Measurements from ENCODE around the gene CC2D2B.
"Not testable (repeated sequence)": the region's sequence is repeated elsewhere in the genome, so short reads cannot be mapped to it uniquely, and the experiment has no call there.

CC2D2B gene

GRCh38 chr10:95987685-95988426, 80.1 kb downstream of the CC2D2B start:
- DNase-seq (ENCODE audit: low read depth), result no peak
- no peak overlapping the region for H3K4me3 ChIP-seq (ENCODE audit: low read depth, low read length)
- TF ChIP-seq, protein P1, sequence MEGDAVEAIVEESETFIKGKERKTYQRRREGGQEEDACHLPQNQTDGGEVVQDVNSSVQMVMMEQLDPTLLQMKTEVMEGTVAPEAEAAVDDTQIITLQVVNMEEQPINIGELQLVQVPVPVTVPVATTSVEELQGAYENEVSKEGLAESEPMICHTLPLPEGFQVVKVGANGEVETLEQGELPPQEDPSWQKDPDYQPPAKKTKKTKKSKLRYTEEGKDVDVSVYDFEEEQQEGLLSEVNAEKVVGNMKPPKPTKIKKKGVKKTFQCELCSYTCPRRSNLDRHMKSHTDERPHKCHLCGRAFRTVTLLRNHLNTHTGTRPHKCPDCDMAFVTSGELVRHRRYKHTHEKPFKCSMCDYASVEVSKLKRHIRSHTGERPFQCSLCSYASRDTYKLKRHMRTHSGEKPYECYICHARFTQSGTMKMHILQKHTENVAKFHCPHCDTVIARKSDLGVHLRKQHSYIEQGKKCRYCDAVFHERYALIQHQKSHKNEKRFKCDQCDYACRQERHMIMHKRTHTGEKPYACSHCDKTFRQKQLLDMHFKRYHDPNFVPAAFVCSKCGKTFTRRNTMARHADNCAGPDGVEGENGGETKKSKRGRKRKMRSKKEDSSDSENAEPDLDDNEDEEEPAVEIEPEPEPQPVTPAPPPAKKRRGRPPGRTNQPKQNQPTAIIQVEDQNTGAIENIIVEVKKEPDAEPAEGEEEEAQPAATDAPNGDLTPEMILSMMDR (IDR thresholded peaks at IDR 0.05; ENCODE audit: low read depth, low read length, missing control alignments), result no peak
- in situ Hi-C loops (cut with HindIII; ENCODE audit: low sequenced_read_pairs), result no loop called here

DNA sequence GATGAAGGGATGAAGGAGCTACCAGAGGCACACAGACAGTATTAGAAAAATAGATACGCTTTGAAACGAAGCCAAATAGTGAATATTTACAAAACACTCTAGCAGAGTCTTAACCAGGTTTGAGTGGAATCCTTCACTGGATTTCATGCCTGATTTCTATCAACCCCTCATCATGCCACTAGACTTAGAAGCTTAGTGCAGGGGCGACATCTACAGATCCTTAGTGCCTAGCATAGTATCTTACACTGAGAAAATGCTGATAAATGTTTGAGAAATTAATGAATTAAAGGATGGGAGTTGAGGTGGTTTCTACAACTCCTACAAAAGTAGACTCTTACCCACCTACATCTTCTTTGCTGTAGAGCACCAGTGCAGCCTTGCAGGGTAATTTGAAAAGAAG, 80.9 kb downstream of the CC2D2B start:
- DNase-seq (ENCODE audit: low read depth), result no peak

DNA sequence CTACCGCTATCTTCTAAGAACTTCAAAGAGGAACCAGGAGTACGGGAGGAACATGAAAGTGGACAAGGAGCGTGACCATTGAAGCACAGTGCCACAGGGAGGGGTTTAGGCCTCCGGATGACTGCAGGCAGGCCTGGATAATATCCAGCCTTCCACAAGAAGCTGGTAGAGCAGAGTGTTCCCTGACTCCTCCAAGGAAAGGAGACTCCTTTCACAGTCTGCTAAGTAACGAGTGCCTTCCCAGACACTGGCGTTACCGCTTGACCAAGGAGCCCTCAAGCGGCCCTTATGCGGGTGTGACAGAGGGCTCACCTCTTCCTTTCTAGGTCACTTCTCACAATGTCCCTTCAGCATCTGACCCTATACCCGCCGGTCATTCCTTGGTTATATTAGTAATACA, 86.6 kb downstream of the CC2D2B start:
- DNase-seq (ENCODE audit: low read depth); in situ Hi-C loops (cut with HindIII; ENCODE audit: low sequenced_read_pairs); H3K4me3 ChIP-seq (ENCODE audit: low read depth, low read length): not testable (repeated sequence)

More for the DNA sequence above, 80.9 kb downstream of the CC2D2B start:
- no peak overlapping the region for H3K4me3 ChIP-seq (ENCODE audit: low read depth, low read length)
- in situ Hi-C loops (cut with HindIII; ENCODE audit: low sequenced_read_pairs), result no loop called here
- TF ChIP-seq, protein P1 (IDR thresholded peaks at IDR 0.05; ENCODE audit: low read depth, low read length, missing control alignments), result no peak

- in situ Hi-C loops (cut with HindIII; ENCODE audit: low sequenced_read_pairs), result no loop called here
- no peak for DNase-seq (ENCODE audit: low read depth)
- no peak overlapping the region for H3K4me3 ChIP-seq (ENCODE audit: low read depth, low read length)
- TF ChIP-seq, protein P1 (IDR thresholded peaks at IDR 0.05; ENCODE audit: low read depth, low read length, missing control alignments), result no peak
Observed at GRCh38 chr10:95998255-95998784, 90.5 kb downstream of the CC2D2B start.

- in situ Hi-C loops (cut with HindIII; ENCODE audit: low sequenced_read_pairs), result no loop called here
- no peak overlapping the region for H3K4me3 ChIP-seq (ENCODE audit: low read depth, low read length)
- TF ChIP-seq, protein P1 (IDR thresholded peaks at IDR 0.05; ENCODE audit: low read depth, low read length, missing control alignments), result no peak
- no peak for DNase-seq (ENCODE audit: low read depth)
Observed at GRCh38 chr10:96013956-96014355, 106.2 kb downstream of the CC2D2B start.

- DNase-seq (ENCODE audit: low read depth), result no peak
- H3K4me3 ChIP-seq (ENCODE audit: low read depth, low read length), result no peak overlapping the region
- TF ChIP-seq, protein P1 (IDR thresholded peaks at IDR 0.05; ENCODE audit: low read depth, low read length, missing control alignments), result no peak
- in situ Hi-C loops (cut with HindIII; ENCODE audit: low sequenced_read_pairs), result no loop called here
Observed at GRCh38 chr10:96014473-96015102, 106.8 kb downstream of the CC2D2B start.

GRCh38 chr10:96017191-96017687, 109.5 kb downstream of the CC2D2B start:
- TF ChIP-seq, protein P1 (IDR thresholded peaks at IDR 0.05; ENCODE audit: low read depth, low read length, missing control alignments), result peak; percentile 71
- no peak overlapping the region for H3K4me3 ChIP-seq (ENCODE audit: low read depth, low read length)
- in situ Hi-C loops (cut with HindIII; ENCODE audit: low sequenced_read_pairs), result no loop called here
- peak; percentile 28 for DNase-seq (ENCODE audit: low read depth)

Measured in astrocyte of the cerebellum (primary cell).